A549 (cell line): ENCODE measurements around the gene NRIP1. TPM values are rescaled to one million over a fixed set of nuclear protein-coding genes. Genes with fewer than 3 reads are reported as not detected.

Experiments
- ATAC-seq, 2 experiments: fragments of 200-7000 bp in 1 of 2; fragments of >200 bp in 1 of 2; cut with Nextera tagmentation in 1 of 2; cut with Tn5 transposase in 1 of 2; 3 replicates each; pipeline versions ENCODE4 v1.8.0 to v1.9.1; 2018 to 2020; ENCODE audit warnings: mild to moderate bottlenecking in 1 of 2, moderate library complexity in 1 of 2
- CTCF ChIA-PET: fragments of 300-600 bp; sonication (Branson Sonifier 250); formaldehyde crosslinking; extraction: SDS; loops from one replicate; lab custom pipeline; 2021; ENCODE audit warnings: antibody characterized with exemption, inconsistent platforms; lab: Yijun Ruan, JAX
- POLR2A ChIA-PET: fragments of 350-600 bp; formaldehyde crosslinking; extraction: SDS; loops from one replicate; lab custom pipeline; 2021; ENCODE audit warnings: antibody characterized with exemption, inconsistent platforms; lab: Yijun Ruan, JAX
- DNase-seq, 2 experiments: peaks; one replicate each; pipeline versions ENCODE4 v3.0.0 to v3.0.0-alpha.2; 2011 to 2016; ENCODE audit warnings: low read depth in 1 of 2, low spot score in 1 of 2
- FAIRE-seq: peaks from 2 replicates; lab custom pipeline; 2011; peaks lifted over from hg19 to GRCh38; lab: Jason Lieb, UNC
- H3K27ac ChIP-seq, 2 experiments: fragments of >200 bp; sonication (Bioruptor Twin); formaldehyde crosslinking; 3 replicates each; pipeline ENCODE4 v1.5.1; 2016 to 2017
- H3K4me1 ChIP-seq: fragments of >200 bp; sonication (Bioruptor Twin); formaldehyde crosslinking; 3 replicates; pipeline ENCODE4 v1.6.1; 2016
- H3K4me2 ChIP-seq: fragments of >200 bp; sonication (Bioruptor Twin); formaldehyde crosslinking; 3 replicates; pipeline ENCODE4 v1.6.1; 2016
- H3K4me3 ChIP-seq: fragments of >200 bp; sonication (Bioruptor Twin); formaldehyde crosslinking; 3 replicates; pipeline ENCODE4 v1.5.1; 2016
- H3K9me3 ChIP-seq: fragments of >200 bp; sonication (Bioruptor Twin); formaldehyde crosslinking; 3 replicates; pipeline ENCODE4 v1.6.1; 2016
- CBX8 ChIP-seq: fragments of 200-600 bp; sonication (generic); IDR thresholded peaks from 2 replicates; pipeline ENCODE4 v1.6.1; 2016
- CEBPB ChIP-seq, 2 experiments: fragments of >200 bp in 1 of 2; sonication (Bioruptor Twin) in 1 of 2; formaldehyde crosslinking in 1 of 2; IDR thresholded peaks; 2 replicates each; pipeline ENCODE4 v1.6.1; 2012 to 2016
- EHF ChIP-seq: fragments of 250-450 bp; sonication (Bioruptor Pico); IDR thresholded peaks from 2 replicates; pipeline ENCODE4 v1.5.0; 2020; ENCODE audit warnings: mild to moderate bottlenecking
- ESRRA ChIP-seq: fragments of 150-350 bp; IDR thresholded peaks from 2 replicates; pipeline ENCODE4 v1.6.1; 2014; ENCODE audit warnings: mild to moderate bottlenecking, low read length, borderline replicate concordance
- FOSB ChIP-seq: fragments of 250-450 bp; sonication (Bioruptor Pico); IDR thresholded peaks from 2 replicates; pipeline ENCODE4 v1.5.0; 2020; ENCODE audit warnings: mild to moderate bottlenecking, moderate library complexity
- FOXS1 ChIP-seq: fragments of 250-450 bp; sonication (Bioruptor Pico); IDR thresholded peaks from 2 replicates; pipeline ENCODE4 v1.5.0; 2020; ENCODE audit warnings: mild to moderate bottlenecking, moderate library complexity
- GATA3 ChIP-seq: IDR thresholded peaks from 2 replicates; pipeline ENCODE4 v1.6.1; 2012; ENCODE audit warnings: borderline replicate concordance
- HDAC2 ChIP-seq: fragments of 200-600 bp; sonication (generic); IDR thresholded peaks from 2 replicates; pipeline ENCODE4 v1.6.1; 2016
- HEYL ChIP-seq: fragments of 250-450 bp; sonication (Bioruptor Pico); IDR thresholded peaks from 2 replicates; pipeline ENCODE4 v1.8.0; 2021; ENCODE audit warnings: mild to moderate bottlenecking, moderate library complexity
- HOXB5 ChIP-seq: fragments of 250-450 bp; sonication (Bioruptor Pico); IDR thresholded peaks from 2 replicates; pipeline ENCODE4 v1.5.0; 2020; ENCODE audit warnings: mild to moderate bottlenecking, moderate library complexity
- JUNB ChIP-seq: fragments of >200 bp; sonication (Bioruptor Twin); formaldehyde crosslinking; IDR thresholded peaks from 2 replicates; pipeline ENCODE4 v1.6.1; 2016
- KDM1A ChIP-seq: fragments of 200-600 bp; sonication (generic); IDR thresholded peaks from 2 replicates; pipeline ENCODE4 v1.6.1; 2016; ENCODE audit warnings: low read depth, mild to moderate bottlenecking
- MYC ChIP-seq: IDR thresholded peaks from 2 replicates; pipeline ENCODE4 v1.6.1; 2012; ENCODE audit warnings: mild to moderate bottlenecking, inconsistent platforms, low read length, improper control_type of control experiment, borderline replicate concordance
- NR3C1 ChIP-seq: fragments of >200 bp; sonication (Bioruptor Twin); formaldehyde crosslinking; IDR thresholded peaks from 3 replicates; pipeline ENCODE4 v1.6.1; 2017
- PHF8 ChIP-seq: fragments of 200-600 bp; sonication (generic); IDR thresholded peaks from 2 replicates; pipeline ENCODE4 v1.6.1; 2016; ENCODE audit warnings: low read depth, mild to moderate bottlenecking, antibody characterized with exemption, moderate library complexity, borderline replicate concordance
- RFX5 ChIP-seq: fragments of 450-650 bp; IDR thresholded peaks from 2 replicates; pipeline ENCODE4 v1.7.1; 2014; ENCODE audit warnings: antibody characterized with exemption, mild to moderate bottlenecking, moderate library complexity
- RNF2 ChIP-seq: fragments of 200-600 bp; sonication (generic); IDR thresholded peaks from 2 replicates; pipeline ENCODE4 v1.6.1; 2016; ENCODE audit warnings: low read depth, mild to moderate bottlenecking, antibody characterized with exemption, moderate library complexity, borderline replicate concordance
- SMC3 ChIP-seq: fragments of >200 bp; sonication (Bioruptor Twin); formaldehyde crosslinking; IDR thresholded peaks from 3 replicates; pipeline ENCODE4 v1.6.1; 2018; ENCODE audit warnings: inconsistent platforms
- TFCP2L1 ChIP-seq: fragments of 250-450 bp; sonication (Bioruptor Pico); IDR thresholded peaks from 2 replicates; pipeline ENCODE4 v1.5.0; 2021; ENCODE audit warnings: mild to moderate bottlenecking
- ZC3H11A ChIP-seq: fragments of 450-650 bp; IDR thresholded peaks from 2 replicates; pipeline ENCODE4 v1.6.1; 2014; ENCODE audit warnings: antibody characterized with exemption, mild to moderate bottlenecking
- ZFP36 ChIP-seq: fragments of 450-650 bp; IDR thresholded peaks from 2 replicates; pipeline ENCODE4 v1.6.1; 2014; ENCODE audit warnings: borderline replicate concordance; ENCODE audit not compliant: partially characterized antibody
- WGBS: methylation state at CpG from one replicate; pipeline ENCODE4 v1.1.6; 2017; ENCODE audit errors: missing lambda C conversion rate; 5-methylcytosine and 5-hydroxymethylcytosine counted together
- polyA plus RNA-seq, 4 experiments: library from polyadenylated mRNA; depleted of rRNA in 3 of 4; stranded (reverse); fragments of >200 nt; fragmentation: RNase III in 1 of 4; extraction: RNeasy Plus Mini Kit Qiagen cat#74134 plus additional on column Dnase treatment in 1 of 4; gene quantifications; 2 replicates in 3 of 4; 3 replicates in 1 of 4; pipeline ENCODE4 v1.2.3, GENCODE V29; 2011 to 2017
- TF ChIP-seq, protein P1 (sequence below): fragments of >200 bp; sonication (Bioruptor Twin); formaldehyde crosslinking; IDR thresholded peaks from 3 replicates; pipeline ENCODE4 v1.6.1; 2016
- TF ChIP-seq, protein P2 (sequence below): fragments of 150-350 bp; IDR thresholded peaks from 2 replicates; pipeline ENCODE4 v1.6.1; 2014; ENCODE audit warnings: low read depth, mild to moderate bottlenecking, low read length
- TF ChIP-seq, protein P3 (sequence below): fragments of 250-450 bp; sonication (Bioruptor Pico); IDR thresholded peaks from 2 replicates; pipeline ENCODE4 v1.5.0; 2021; ENCODE audit warnings: mild to moderate bottlenecking, moderate library complexity, borderline replicate concordance
- TF ChIP-seq, protein P4 (sequence below): IDR thresholded peaks from 2 replicates; pipeline ENCODE4 v1.6.1; 2012
- TF ChIP-seq, protein P5 (sequence below): fragments of >200 bp; sonication (Bioruptor Twin); formaldehyde crosslinking; IDR thresholded peaks from 2 replicates; pipeline ENCODE4 v1.6.1; 2016
- TF ChIP-seq, protein P6 (sequence below): fragments of 250-450 bp; sonication (Bioruptor Pico); IDR thresholded peaks from 2 replicates; pipeline ENCODE4 v1.5.0; 2020; ENCODE audit warnings: low read depth, mild to moderate bottlenecking, moderate library complexity
- TF ChIP-seq, protein P7 (sequence below): fragments of 450-650 bp; IDR thresholded peaks from 2 replicates; pipeline ENCODE4 v1.6.1; 2014; ENCODE audit warnings: antibody characterized with exemption

Gene NRIP1
- polyA plus RNA-seq, 2 of the 4 experiments (the other 2 are of a cell fraction) = 18.9 to 35.5 TPM

DNA sequence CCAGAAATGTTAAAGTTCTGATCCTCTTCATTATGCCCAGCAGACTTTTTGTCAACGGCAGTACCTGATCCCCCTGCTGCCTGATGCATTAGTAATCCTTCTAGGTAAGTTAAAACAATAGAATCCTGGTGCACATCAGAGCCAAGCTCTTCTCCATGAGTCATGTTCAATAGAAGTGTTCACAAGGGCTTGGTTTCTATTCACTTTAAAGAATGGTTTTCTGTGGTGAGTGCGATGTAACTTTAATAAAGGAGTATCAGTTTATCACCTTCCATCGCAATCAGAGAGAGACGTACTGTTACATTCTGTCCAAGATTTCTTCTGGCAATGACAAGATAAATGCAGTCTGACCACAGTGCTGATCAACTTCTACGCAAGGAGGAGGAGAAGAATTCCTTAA is 96.8 kb downstream of the NRIP1 start:
- DNase-seq (no peak), ATAC-seq (no peak), FAIRE-seq (no peak)
- no peak overlapping the region for H3K27ac ChIP-seq
- WGBS = 97% methylated on average over 5 of the region's 5 CpGs
- H3K4me2 ChIP-seq = no peak overlapping the region
- no peaks in the 10 kb centered on the region for H3K9me3 ChIP-seq
- H3K4me1 ChIP-seq = peaks cover 2% of the 10 kb centered on the region; the same call in 2 of the 3 replicates
- POLR2A ChIA-PET = no interaction called here
- CTCF ChIA-PET = interaction anchor here (1.5 kb wide), 1 partner anchor 10 kb away, joined by 3 read pairs; no protein-coding TSS in a partner anchor
- TF ChIP-seq TFCP2L1 (no peak), RNF2 (no peak), GATA3 (no peak), PHF8 (no peak), FOSB (CRISPR knock-in tag) (no peak), EHF (CRISPR knock-in tag) (no peak), CBX8 (no peak), SMC3 (no peak), HDAC2 (no peak), CEBPB (IDR thresholded peaks at IDR 0.05) (no peak), RFX5 (no peak), FOXS1 (CRISPR knock-in tag) (no peak), MYC (no peak)
- TF ChIP-seq, protein P1, sequence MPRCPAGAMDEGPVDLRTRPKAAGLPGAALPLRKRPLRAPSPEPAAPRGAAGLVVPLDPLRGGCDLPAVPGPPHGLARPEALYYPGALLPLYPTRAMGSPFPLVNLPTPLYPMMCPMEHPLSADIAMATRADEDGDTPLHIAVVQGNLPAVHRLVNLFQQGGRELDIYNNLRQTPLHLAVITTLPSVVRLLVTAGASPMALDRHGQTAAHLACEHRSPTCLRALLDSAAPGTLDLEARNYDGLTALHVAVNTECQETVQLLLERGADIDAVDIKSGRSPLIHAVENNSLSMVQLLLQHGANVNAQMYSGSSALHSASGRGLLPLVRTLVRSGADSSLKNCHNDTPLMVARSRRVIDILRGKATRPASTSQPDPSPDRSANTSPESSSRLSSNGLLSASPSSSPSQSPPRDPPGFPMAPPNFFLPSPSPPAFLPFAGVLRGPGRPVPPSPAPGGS = no peak
- TF ChIP-seq, protein P2, sequence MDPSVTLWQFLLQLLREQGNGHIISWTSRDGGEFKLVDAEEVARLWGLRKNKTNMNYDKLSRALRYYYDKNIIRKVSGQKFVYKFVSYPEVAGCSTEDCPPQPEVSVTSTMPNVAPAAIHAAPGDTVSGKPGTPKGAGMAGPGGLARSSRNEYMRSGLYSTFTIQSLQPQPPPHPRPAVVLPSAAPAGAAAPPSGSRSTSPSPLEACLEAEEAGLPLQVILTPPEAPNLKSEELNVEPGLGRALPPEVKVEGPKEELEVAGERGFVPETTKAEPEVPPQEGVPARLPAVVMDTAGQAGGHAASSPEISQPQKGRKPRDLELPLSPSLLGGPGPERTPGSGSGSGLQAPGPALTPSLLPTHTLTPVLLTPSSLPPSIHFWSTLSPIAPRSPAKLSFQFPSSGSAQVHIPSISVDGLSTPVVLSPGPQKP = no peak
- TF ChIP-seq, protein P3, sequence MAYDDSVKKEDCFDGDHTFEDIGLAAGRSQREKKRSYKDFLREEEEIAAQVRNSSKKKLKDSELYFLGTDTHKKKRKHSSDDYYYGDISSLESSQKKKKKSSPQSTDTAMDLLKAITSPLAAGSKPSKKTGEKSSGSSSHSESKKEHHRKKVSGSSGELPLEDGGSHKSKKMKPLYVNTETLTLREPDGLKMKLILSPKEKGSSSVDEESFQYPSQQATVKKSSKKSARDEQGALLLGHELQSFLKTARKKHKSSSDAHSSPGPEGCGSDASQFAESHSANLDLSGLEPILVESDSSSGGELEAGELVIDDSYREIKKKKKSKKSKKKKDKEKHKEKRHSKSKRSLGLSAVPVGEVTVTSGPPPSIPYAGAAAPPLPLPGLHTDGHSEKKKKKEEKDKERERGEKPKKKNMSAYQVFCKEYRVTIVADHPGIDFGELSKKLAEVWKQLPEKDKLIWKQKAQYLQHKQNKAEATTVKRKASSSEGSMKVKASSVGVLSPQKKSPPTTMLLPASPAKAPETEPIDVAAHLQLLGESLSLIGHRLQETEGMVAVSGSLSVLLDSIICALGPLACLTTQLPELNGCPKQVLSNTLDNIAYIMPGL = no peak
- no peak overlapping the region for H3K4me3 ChIP-seq

DNA sequence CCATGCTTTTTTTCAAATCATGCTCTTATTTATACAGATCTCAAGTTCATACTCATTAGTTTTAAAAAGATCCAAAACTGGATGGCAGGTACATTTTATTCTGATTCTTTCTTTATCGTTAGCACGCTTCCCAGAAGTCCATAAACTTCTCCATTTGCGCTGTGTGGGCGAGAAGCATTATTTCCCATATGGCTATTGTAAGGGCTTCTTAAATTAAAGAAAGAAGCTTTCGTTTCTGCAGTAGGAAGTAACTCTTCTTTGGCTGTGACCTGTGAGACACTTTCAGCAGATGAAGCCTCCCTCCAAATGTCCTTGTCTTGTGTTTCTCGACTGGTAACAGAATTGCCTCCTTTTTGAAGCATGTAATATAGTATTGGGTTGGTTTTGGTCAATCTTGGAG is 100.2 kb downstream of the NRIP1 start:
- FAIRE-seq = no peak
- ATAC-seq = no peak
- peaks cover 24% of the 10 kb centered on the region for H3K4me1 ChIP-seq
- 91% methylated on average over 6 of the region's 6 CpGs for WGBS
- no peak for DNase-seq
- POLR2A ChIA-PET = no interaction called here
- CTCF ChIA-PET = interaction anchor here (0.8 kb wide), 1 partner anchor 258 kb away, joined by 3 read pairs; no protein-coding TSS in a partner anchor
- H3K9me3 ChIP-seq = no peaks in the 10 kb centered on the region
- no peak overlapping the region for H3K27ac ChIP-seq
- TF ChIP-seq NR3C1 (no peak), HEYL (CRISPR knock-in tag) (no peak), FOXS1 (CRISPR knock-in tag) (no peak), JUNB (no peak), HOXB5 (CRISPR knock-in tag) (no peak), ZC3H11A (no peak), KDM1A (no peak), HDAC2 (no peak), SMC3 (no peak), CBX8 (no peak), ESRRA (no peak), TFCP2L1 (no peak), ZFP36 (no peak), RNF2 (no peak)
- TF ChIP-seq, protein P4, sequence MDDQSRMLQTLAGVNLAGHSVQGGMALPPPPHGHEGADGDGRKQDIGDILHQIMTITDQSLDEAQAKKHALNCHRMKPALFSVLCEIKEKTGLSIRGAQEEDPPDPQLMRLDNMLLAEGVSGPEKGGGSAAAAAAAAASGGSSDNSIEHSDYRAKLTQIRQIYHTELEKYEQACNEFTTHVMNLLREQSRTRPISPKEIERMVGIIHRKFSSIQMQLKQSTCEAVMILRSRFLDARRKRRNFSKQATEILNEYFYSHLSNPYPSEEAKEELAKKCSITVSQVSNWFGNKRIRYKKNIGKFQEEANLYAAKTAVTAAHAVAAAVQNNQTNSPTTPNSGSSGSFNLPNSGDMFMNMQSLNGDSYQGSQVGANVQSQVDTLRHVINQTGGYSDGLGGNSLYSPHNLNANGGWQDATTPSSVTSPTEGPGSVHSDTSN = no peak
- TF ChIP-seq, protein P1 = no peak
- TF ChIP-seq, protein P2 = no peak
- TF ChIP-seq, protein P5, sequence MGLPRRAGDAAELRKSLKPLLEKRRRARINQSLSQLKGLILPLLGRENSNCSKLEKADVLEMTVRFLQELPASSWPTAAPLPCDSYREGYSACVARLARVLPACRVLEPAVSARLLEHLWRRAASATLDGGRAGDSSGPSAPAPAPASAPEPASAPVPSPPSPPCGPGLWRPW = no peak
- TF ChIP-seq, protein P6, sequence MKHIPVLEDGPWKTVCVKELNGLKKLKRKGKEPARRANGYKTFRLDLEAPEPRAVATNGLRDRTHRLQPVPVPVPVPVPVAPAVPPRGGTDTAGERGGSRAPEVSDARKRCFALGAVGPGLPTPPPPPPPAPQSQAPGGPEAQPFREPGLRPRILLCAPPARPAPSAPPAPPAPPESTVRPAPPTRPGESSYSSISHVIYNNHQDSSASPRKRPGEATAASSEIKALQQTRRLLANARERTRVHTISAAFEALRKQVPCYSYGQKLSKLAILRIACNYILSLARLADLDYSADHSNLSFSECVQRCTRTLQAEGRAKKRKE (CRISPR knock-in tag) = no peak
- TF ChIP-seq, protein P7, sequence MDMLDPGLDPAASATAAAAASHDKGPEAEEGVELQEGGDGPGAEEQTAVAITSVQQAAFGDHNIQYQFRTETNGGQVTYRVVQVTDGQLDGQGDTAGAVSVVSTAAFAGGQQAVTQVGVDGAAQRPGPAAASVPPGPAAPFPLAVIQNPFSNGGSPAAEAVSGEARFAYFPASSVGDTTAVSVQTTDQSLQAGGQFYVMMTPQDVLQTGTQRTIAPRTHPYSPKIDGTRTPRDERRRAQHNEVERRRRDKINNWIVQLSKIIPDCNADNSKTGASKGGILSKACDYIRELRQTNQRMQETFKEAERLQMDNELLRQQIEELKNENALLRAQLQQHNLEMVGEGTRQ = no peak
- TF ChIP-seq, all 56 proteins: peak for 0
- Histone ChIP-seq H3K4me3 (no peak overlapping the region), H3K4me2 (no peak overlapping the region)
